GM21390 (cell line): ENCODE measurements around the gene MRPL48.
"Not testable (repeated sequence)": the region's sequence is repeated elsewhere in the genome, so short reads cannot be mapped to it uniquely, and the experiment has no call there.

Experiments
- ATAC-seq: cut with Tn5 transposase; IDR thresholded peaks from one replicate; pipeline ENCODE4 v1.9.1; 2021; ENCODE audit not compliant: unreplicated experiment

The MRPL48 gene

DNA sequence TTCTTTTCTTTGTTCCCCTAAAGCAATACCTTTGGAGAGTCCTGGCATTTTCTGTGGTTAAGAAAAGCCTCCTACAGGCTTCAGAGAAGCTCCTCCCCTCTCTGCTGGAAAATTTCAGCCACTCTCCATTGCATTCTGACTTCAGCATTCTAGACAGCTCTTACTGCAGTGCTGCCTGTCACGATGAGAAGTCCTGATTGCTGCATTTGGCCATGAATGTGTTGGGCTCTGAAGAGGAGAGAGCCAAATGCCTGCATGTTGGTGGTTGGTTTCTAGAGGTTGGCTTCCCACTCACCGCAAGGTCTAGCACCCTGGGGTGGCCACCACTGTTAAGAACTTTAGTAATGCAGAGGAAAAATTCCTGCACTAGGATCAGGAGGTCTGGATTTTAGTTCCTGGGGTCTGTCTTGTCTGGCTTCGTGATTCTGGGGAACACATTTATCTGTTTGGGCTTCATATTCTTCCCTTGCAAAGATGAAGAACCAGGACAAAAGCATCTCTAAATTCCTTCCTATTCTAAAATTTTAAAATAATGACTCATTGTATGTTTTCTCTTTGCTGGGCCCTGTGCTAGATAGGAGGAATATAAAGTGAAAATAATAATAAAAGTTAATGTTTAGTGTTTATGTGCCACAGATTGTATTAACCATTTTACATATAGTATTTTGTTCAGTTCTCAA is 50.9 kb downstream of the MRPL48 start:
- ATAC-seq: no peak

DNA sequence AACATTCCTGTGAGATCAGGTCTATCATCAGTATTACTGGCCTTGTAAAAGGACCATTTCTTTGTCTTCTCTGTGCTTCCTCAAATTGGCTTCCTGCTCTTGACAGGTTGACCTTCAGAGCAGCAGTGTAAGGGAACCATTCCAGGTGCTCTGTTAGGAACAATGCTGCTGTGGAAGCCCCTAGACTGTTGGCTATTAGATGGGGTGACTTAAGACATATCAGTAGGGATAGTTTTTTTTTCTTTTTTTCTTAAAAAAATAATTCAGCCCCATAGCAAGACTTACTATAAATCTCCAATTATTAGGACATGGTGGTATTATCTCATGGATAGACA is 51.4 kb downstream of the MRPL48 start:
- ATAC-seq: no peak

DNA sequence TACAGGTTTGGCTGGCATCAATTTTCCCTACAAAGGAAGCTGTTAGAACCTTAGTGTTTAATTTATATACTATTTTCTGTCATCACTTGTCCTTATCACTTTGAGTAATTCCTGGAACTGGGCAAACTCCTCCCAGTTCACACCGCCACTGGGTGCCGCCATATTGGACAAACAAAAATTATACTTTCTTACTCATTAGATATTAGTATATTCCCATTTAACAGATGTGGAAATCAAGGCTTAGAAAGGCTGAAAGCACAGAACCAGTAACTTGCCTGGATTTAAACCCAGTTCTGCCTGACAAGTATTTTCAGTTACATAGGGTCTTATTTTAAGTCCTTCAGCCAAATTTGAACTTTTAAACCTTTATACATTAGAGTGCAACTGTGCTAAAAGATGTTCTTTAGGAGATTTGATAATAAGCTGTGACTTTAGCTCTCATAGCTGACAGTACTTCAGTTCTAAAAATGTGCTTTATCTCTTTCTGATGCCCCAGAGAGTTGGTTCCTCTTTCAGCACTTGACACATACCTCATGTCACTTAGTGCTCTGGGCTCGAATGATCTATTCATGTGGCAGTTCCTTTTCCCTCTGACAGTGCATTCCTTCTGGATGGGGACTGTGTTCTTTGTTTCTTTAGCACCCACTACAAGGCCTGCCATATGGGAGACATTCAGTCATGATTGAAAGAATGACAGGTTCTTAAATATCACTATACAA is 63.5 kb downstream of the MRPL48 start:
- ATAC-seq: no peak

DNA sequence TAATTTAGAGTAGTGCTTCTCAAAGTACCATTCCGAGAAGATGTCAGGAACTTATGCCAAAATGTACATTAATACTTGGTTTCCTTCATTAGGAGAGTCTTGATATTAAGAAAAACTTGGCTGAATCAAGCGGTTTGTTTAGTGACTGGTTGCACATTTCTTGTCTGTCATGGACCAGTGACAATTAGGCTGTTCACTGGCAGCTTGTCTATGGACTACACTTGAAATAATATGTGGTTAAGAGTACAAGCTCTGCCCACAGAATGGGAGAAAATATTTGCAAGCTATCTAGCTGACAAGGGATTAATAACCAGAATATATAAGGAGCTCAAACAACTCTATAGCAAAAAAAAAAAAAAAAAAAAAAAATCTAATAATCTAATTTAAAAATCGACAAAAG is 64.4 kb downstream of the MRPL48 start:
- ATAC-seq: no peak

DNA sequence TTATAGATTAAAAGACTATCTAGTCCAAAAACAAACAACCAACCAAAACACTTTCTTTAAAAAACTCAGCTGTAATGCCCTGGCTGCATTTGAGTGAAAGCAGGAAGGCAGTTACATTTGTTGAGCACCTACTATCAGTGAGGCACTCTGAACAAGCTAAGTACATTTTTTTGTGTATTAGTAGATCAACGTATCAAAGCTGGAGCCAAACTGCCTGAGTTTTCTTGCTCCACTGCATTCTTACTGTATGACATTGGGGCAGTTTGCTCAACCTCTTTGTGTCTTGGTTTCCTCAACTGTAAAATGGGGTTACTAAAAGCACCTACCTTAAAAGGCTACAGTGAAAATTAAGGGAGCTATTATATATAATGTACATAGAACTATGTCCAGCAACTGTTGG is 67.0 kb downstream of the MRPL48 start:
- ATAC-seq: no peak

DNA sequence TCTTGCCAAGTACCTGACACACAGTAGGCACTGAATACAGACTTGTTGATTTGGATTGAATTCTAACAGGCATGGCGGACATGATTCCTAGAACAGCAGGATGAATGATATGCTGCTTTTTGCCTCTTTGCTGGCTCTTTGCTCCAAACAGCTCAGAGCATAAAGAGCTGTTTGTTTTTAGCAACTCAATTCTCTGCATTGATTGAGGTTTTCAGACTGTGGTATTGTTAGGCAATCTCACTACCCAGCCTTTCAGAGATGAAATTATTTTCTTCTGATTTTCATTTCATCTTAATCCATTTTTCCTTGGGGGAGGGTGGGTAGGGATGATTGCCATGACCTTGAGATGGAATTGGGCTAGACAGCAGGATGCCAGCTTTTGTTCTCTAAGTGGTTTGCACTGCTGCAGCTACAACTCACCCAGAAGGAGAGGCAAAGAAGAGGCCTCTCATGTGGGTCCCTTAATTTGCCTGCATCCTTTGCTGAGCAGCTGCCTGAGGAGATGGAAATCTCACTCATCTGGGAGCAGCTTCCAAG is 68.4 kb downstream of the MRPL48 start:
- no peak for ATAC-seq

DNA sequence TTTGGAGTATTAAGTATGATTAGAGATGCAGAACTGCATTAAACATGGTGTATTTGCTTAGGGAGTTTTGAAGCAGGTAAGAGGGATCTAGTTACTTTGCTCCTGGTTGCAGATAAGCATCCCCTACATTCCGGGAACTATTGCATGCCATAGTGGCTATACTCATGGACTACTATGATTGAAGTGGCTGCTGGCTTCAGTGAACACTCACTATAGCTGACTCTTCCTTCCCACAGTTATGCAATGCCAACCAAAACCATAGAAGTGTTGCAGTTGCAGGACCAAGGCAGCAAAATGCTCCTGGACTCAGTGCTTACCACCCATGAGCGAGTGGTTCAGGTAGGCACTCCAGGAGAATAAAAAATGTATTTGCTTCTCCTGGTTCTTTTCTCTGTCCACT is 72.0 kb downstream of the MRPL48 start:
- ATAC-seq: no peak

DNA sequence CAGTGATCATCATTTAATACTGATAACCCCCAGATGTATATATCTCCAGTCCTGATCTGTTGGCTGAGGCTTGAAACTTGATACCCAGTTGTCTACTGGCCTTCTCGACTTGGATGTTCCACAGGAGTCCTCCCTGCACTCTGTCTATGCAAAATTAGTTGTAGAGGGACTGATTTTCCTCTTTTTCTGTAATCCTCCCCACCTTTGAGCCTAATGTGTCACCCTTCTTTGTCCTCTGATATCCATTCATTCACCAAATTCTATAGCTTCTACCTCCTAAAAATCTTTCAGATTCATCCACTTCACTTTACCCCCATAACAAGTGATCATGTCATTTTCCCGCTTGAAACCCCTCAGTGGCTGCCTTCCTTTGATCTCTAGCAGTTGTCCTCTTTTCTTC is 72.5 kb downstream of the MRPL48 start:
- ATAC-seq: no peak

DNA sequence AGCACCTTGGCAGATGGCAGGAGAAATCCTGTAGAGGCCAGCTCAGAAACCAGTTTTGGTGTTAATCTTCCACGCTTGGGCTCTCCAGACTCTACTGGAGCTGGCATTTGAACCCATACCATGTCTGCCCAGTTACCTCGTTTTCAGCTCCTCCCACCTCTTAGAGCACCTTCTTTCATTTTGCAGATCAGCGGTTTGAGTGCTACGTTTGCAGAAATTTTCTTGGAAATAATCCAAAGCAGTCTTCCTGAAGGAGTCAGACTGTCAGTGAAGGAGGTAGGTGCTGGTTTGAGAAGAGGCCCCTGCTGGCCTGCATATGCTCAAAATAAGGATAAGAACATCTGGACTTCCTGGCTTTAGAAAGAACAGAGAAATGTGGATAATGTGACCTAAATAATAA is 75.3 kb downstream of the MRPL48 start:
- no peak for ATAC-seq

DNA sequence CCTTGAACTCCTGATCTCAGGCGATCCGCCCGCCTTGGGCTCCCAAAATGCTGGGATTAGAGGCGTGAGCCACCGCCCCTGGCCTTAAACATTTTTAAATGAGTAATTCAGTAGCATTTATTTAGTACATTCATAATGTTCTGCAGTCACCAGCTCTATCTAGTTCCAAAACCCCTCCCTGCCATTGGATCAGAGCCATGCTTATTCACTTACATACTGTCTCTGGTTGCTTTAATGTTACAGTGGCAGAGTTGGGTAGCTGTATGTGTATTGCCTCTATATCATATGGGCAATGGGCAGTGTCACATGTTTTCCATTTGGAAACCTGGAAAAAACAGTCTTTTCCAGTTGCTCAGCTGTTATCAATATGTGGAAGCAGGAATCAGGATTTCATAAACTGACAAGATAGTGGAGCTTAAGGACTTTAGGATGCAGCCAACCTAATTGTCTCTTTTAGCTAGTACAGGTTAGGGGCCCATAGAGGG is 78.5 kb downstream of the MRPL48 start:
- no peak for ATAC-seq

DNA sequence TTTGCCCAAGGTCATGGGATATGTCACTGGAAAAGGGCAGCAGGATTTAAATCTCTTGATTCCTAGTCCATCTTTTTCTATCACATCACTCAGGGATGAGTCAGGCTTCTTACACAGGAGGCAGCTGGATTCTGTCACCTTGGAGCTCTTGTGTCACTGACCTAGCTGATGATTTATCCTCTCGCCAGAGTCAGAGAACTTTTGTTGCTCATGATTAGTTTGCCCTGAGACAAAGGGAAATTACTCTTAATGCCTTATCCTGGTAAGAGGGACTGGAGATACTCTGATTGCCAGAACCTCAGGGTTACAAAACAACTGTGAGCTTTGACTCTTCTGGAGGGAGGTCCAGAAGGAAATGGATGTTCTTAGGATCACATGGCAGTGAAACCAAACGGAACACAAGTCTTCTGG is 78.9 kb downstream of the MRPL48 start:
- ATAC-seq: no peak

DNA sequence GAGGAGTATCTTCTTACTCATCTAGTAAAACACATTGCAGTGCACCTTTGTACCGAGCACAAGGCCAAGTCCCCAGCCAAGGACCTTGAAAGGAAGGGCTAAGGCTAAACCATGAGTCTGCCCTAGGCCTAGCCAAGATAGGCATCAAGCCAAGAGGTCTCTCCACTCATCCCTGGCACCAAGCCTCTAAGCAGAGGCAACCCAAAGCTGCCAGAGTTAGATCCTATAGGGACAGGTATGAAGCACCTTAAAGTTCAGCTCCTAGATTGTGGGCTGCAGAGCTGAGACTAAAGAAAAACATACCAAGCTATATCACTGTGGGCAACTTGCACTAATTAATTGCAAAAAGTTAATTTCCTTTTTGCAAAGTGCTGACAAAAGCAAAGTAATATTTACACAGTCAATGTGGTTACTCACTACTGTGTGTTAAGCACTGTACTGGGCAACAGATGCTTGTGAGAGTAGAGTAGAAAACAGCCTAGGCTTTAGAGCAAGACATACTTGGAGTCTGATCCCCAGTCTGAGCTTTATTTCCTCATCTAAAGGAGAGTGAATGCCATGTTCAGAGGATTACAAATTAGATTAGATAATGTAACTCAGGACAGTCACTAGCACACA is 81.8 kb downstream of the MRPL48 start:
- no peak for ATAC-seq

DNA sequence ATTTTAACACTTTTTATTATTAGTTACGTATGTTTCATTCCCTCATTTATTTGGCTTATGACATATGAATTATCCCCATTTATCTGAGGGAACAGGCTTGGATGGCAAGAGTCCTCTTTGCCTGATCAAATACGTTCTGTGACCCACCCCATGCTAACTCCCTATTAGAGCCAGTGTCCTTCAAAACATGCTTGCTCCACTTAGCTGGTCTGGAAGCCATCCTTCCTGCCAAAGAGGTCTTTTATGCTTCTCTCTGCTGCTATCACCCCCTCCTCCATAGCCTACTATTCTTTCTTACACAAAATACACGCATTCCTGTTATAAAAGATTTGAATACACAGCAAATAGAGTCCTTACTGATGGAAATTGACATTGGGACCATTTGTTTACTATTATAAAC is 82.6 kb downstream of the MRPL48 start:
- ATAC-seq: no peak

DNA sequence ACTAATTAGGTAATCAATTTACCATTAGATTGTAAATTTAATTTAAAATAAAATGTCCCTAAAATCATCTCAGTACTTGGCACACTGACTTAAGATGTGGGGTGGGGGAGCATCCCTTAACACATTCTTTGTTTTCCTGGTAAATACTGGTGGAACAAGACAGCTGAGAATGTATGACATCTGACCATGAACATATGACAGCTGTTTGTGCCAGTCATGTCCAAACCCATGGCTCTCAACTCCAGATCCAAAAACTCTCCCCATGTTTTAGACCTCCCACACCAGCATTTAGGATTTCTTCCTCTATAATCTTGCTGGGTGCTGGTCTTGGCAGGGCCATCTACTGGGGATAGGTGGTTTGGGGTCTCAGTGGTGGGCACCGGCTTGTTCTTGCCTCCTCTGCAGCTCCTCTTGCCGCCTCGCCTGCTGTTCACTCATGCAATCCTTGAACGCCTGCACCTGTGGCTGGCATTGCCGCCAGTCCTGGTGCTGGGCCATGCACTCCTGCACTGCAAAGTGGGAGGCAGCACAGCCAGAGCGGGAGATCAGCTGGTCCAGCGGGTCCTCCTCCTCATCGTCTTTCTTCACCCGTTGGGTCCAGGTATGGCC is 85.2 kb downstream of the MRPL48 start:
- no peak for ATAC-seq

DNA sequence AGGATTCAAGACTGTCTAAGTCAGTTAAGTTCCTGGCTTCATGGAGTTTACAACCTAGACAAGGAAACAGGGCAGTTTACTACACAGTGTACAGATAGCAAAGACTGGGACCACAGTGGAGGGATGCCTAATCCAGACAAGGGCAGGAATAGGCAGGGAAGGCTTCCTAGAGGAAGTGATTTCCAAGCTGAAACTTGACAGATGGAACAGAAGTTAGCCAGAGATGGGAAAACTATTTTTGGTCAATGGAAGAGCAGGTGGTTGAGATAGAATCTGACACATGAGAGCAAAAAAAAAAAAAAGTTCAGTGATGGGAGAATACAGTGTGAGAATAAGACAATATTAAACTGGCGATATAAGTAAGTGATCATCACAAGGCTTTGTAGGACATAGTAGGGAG is 87.7 kb downstream of the MRPL48 start:
- ATAC-seq: no peak

DNA sequence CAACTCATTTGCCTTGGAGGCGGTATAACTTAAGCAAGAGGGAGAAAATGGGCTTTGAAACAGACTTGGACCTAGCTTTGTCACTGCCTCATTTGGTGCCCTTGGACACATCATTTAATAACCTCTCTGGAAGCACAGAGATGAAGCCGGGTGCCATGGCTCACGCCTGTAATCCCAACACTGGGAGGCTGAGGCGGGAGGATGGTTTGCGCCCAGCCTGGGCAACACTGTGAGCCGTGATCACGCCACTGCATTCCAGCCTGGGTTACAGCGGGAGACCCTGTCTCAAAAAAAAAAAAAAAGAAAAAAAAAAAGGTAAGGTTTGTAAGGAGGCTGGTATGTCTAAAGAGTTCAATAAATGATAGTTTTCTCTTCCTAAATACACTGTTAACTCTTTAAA is 88.2 kb downstream of the MRPL48 start:
- ATAC-seq: no peak

DNA sequence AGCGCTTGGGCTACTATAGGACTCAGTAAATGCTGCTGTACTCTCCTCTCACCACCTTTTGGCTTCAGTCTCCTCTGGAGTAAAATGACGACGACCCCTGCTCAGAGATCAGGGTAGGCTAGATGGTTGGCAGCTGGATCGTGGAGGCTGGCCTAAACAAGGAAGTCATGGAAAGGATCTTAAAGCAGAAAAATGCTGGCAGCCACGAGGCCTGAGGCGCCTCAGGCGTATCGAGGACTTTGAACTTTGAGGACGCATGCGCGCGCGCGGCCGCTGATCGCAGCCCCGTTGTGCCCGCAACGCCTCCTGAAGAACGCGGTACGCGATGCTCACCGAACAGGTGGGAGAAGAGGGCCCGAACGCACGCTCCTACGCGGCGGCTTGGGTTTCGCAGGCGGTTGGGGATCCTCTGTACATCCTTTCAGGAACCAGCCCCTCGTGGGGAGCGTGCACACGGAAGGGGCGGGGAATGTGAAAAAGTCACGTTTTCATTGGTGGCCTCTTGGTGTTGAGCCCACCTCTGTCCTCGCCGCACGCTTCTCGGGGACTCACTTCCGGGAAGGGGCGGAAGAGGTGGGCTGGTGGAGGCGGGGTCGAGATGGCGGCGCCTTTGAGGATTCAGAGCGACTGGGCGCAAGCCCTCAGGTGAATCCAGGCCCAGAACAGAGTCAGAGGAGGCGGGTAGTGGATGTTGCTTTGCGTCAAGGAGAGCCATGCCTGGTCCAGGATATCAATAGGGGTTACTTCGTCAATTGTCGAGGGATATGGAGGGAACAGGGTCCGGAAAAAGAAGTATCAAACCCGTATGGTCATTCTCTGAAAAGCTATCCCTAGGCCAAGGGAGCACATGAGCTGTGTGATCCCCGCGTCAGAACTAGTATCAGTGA is 89.0 kb downstream of the MRPL48 start, which contains the start of the genes COA4 and PAAF1:
COA4 (minus strand) TSS at position 423 of the 887 bp plus-strand sequence. CDS start 3,468 bp downstream, outside the sequence.
PAAF1 (plus strand) TSS at position 576 of the 887 bp plus-strand sequence; CDS start at position 599, 23 bp downstream.
- peak; percentile 94 for ATAC-seq

DNA sequence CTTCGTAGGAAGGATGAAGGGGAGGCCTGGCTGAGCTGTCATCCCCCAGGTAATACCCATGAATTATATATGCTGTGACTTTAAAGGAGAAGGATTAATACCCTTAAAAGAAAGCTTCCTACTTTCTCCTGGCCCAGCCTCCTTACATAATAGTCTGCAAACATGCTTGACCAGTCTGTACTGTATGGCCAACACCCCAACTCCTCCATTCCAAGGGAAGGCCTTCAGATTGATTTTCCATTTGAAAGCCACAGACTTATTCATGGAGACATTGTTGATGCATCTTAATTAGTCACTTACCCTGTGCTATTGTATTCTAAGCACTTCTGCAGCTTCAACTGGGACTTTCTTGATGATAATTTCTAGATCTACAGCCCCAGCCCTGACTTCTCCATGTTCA is 91.1 kb downstream of the MRPL48 start:
- no peak for ATAC-seq

DNA sequence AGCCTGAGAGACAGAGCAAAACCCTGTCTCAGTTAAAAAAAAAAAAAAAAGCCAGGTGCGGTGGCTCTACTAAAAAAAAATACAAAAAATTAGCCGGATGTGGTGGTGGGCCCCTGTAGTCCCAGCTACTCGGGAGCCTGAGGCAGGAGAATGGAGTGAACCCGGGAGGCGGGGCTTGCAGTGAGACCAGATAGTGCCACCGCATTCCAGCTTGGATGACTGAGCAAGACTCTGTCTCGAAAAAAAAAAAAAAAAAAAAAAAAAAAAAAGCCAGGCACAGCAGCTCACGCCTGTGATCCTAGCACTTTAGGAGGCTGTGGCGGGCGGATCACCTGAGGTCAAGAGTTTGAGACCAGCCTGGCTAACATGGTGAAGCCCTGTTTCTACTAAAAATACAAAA is 92.8 kb downstream of the MRPL48 start:
- not testable (repeated sequence) for ATAC-seq

DNA sequence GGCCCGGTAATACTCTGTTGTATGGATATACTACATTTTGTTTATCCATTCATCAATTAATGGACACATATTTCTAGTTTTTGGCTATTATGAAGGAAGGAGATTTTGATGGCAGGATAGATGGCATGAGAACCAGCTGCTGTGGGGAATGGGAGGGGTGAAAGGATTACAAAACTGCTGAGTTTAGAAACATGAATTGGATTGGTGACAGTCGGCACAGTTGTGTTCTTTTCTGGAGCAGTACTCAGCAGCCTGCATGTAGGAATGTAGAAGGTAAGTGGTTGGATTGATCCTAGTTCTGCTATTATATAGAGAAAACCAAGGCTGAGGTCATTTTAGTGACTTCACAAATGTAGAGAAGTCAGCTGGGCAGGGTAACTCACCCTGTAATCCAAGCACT is 96.2 kb downstream of the MRPL48 start:
- no peak for ATAC-seq
